Sciatic nerve (tissue), 2 donors: Measurements from ENCODE around the gene RPUSD1. TPM values are rescaled to one million over a fixed set of nuclear protein-coding genes. Genes with fewer than 3 reads are reported as not detected.

Source experiments
- ATAC-seq: fragments of 200-7000 bp; cut with Tn5 transposase; one replicate; pipeline ENCODE4 v1.9.1; 2020; ENCODE audit warnings: mild to moderate bottlenecking, moderate library complexity
- DNase-seq: peaks from one replicate; pipeline ENCODE4 v3.0.0-alpha.2; 2020; ENCODE audit warnings: low spot score
- intact Hi-C: fragments of 100-400 bp; cut with DNase I; formaldehyde crosslinking; loops from one replicate; pipeline ENCODE4 v1.14.2; 2022
- total RNA-seq: library from RNA; stranded (reverse); fragmentation: NEBNext Ultra II Directional; extraction: Animal tissue kit (Norgen Biotek cat#: 25700); gene quantifications from one replicate; pipeline ENCODE4 v1.2.1, GENCODE V29; 2021
- donor health status: DM: no; HTN: no; CAD: no.
- donor health status: DM: no; HTN: no; CAD: no.

RPUSD1 gene
- total RNA-seq, 1 donor from 2014 or later: 11.4 TPM

GRCh38 chr16:775236-775796, 12.9 kb downstream of the RPUSD1 start:
- DNase-seq (no peak), ATAC-seq (no peak)
- intact Hi-C loops: no loop called here

GRCh38 chr16:774086-775001, 13.8 kb downstream of the RPUSD1 start:
- intact Hi-C loops: no loop called here
- DNase-seq: no peak
- no peak for ATAC-seq

- intact Hi-C loops: no loop called here
- ATAC-seq (no peak), DNase-seq (no peak)
Observed at GRCh38 chr16:772959-773358, 15.2 kb downstream of the RPUSD1 start.

- no peak for DNase-seq
- no peak for ATAC-seq
- intact Hi-C loops: no loop called here
Observed at GRCh38 chr16:770411-770810, 17.8 kb downstream of the RPUSD1 start.

GRCh38 chr16:769934-770333, 18.2 kb downstream of the RPUSD1 start:
- ATAC-seq (peak; percentile 15), DNase-seq (no peak)
- intact Hi-C loops: no loop called here

GRCh38 chr16:769184-769784, 18.9 kb downstream of the RPUSD1 start:
- intact Hi-C loops: no loop called here
- no peak for ATAC-seq
- no peak for DNase-seq

GRCh38 chr16:768428-768827, 19.8 kb downstream of the RPUSD1 start:
- DNase-seq: no peak
- no peak for ATAC-seq
- intact Hi-C loops: no loop called here

GRCh38 chr16:767743-768235, 20.4 kb downstream of the RPUSD1 start:
- intact Hi-C loops: no loop called here
- ATAC-seq (no peak), DNase-seq (no peak)

- ATAC-seq (no peak), DNase-seq (no peak)
- intact Hi-C loops: no loop called here
Observed at GRCh38 chr16:766820-767640, 21.2 kb downstream of the RPUSD1 start.

- no peak for DNase-seq
- ATAC-seq: no peak
- intact Hi-C loops: no loop called here
Observed at GRCh38 chr16:766008-766819, 22.0 kb downstream of the RPUSD1 start.

GRCh38 chr16:765488-765865, 22.7 kb downstream of the RPUSD1 start:
- no peak for ATAC-seq
- no peak for DNase-seq
- intact Hi-C loops: no loop called here

GRCh38 chr16:764848-765487, 23.2 kb downstream of the RPUSD1 start:
- no peak for ATAC-seq

GRCh38 chr16:764184-764750, 23.9 kb downstream of the RPUSD1 start:
- intact Hi-C loops: no loop called here
- ATAC-seq: no peak

More at GRCh38 chr16:764848-765487, 23.2 kb downstream of the RPUSD1 start:
- DNase-seq: no peak
- intact Hi-C loops: no loop called here

GRCh38 chr16:763369-764183, 24.6 kb downstream of the RPUSD1 start:
- DNase-seq: no peak
- no peak for ATAC-seq
- intact Hi-C loops: no loop called here

More at GRCh38 chr16:764184-764750, 23.9 kb downstream of the RPUSD1 start:
- DNase-seq: no peak

GRCh38 chr16:762595-763268, 25.4 kb downstream of the RPUSD1 start:
- no peak for DNase-seq
- intact Hi-C loops: no loop called here
- no peak for ATAC-seq
